CD14-positive monocyte (primary cell): Measurements from ENCODE around the gene ZNF691. TPM values are rescaled to one million over a fixed set of nuclear protein-coding genes. Genes with fewer than 3 reads are reported as not detected.

Experiments
- DNase-seq, 3 donors: peaks; one replicate each; pipeline ENCODE4 v3.0.0-alpha.2; 2011 to 2022
- H2AFZ ChIP-seq: 2 replicates; pipeline ENCODE4 v1.6.0; 2012; ENCODE audit warnings: mild to moderate bottlenecking, low read depth, low read length, inconsistent platforms; ENCODE audit not compliant: insufficient read depth, poor library complexity, severe bottlenecking
- H3K27ac ChIP-seq, 2 donors: 1 replicate in 1 of 2; 2 replicates in 1 of 2; pipeline ENCODE4 v1.5.1; 2012 to 2013; ENCODE audit warnings: low read length in 2 of 2, control low read depth in 1 of 2, inconsistent platforms in 1 of 2, low read depth in 1 of 2, mild to moderate bottlenecking in 1 of 2
- H3K27me3 ChIP-seq, 2 donors: one replicate each; pipeline versions ENCODE4 v1.6.0 to v1.6.1; 2011 to 2013; ENCODE audit warnings: low read length in 2 of 2; ENCODE audit not compliant: control insufficient read depth in 2 of 2, insufficient read depth in 2 of 2
- H3K36me3 ChIP-seq, 2 donors: replicated peaks in 1 of 2; 1 replicate in 1 of 2; 2 replicates in 1 of 2; pipeline versions ENCODE4 v1.5.1 to v1.6.1; 2012 to 2013; ENCODE audit warnings: low read length in 2 of 2, control low read depth in 1 of 2, inconsistent platforms in 1 of 2, mild to moderate bottlenecking in 1 of 2; ENCODE audit not compliant: insufficient read depth in 2 of 2, control insufficient read depth in 1 of 2
- H3K4me1 ChIP-seq, 2 donors: 1 replicate in 1 of 2; 2 replicates in 1 of 2; pipeline versions ENCODE4 v1.5.1 to v1.6.1; 2012 to 2013; ENCODE audit warnings: low read length in 2 of 2, control low read depth in 1 of 2, inconsistent platforms in 1 of 2, mild to moderate bottlenecking in 1 of 2, moderate library complexity in 1 of 2; ENCODE audit not compliant: insufficient read depth in 2 of 2, control insufficient read depth in 1 of 2
- H3K4me2 ChIP-seq: replicated peaks from 2 replicates; pipeline ENCODE3; 2012; ENCODE audit warnings: low read length, moderate library complexity, mild to moderate bottlenecking; ENCODE audit not compliant: poor library complexity, severe bottlenecking; ENCODE audit errors: extremely low read depth
- H3K4me3 ChIP-seq, 3 experiments: fragments of 200-600 bp in 1 of 3; sonication (generic) in 1 of 3; replicated peaks in 1 of 3; 1 replicate in 2 of 3; 2 replicates in 1 of 3; pipeline ENCODE4 v1.5.1; 2011 to 2013; ENCODE audit warnings: low read length in 3 of 3, mild to moderate bottlenecking in 3 of 3, control low read depth in 2 of 3, low read depth in 2 of 3, inconsistent platforms in 1 of 3, moderate library complexity in 1 of 3
- H3K79me2 ChIP-seq: 2 replicates; pipeline ENCODE4 v1.6.0; 2012; ENCODE audit warnings: mild to moderate bottlenecking, control low read depth, inconsistent platforms, low read length, moderate library complexity; ENCODE audit not compliant: insufficient read depth
- H3K9ac ChIP-seq: 2 replicates; pipeline ENCODE4 v1.6.0; 2017; ENCODE audit warnings: low read length, mild to moderate bottlenecking; ENCODE audit not compliant: insufficient read depth, poor library complexity, severe bottlenecking
- H3K9me3 ChIP-seq, 2 donors: replicated peaks in 1 of 2; 1 replicate in 1 of 2; 2 replicates in 1 of 2; pipeline versions ENCODE4 v1.5.1 to v1.6.1; 2012 to 2013; ENCODE audit warnings: low read length in 2 of 2, control low read depth in 1 of 2; ENCODE audit not compliant: control insufficient read depth in 1 of 2, insufficient read depth in 1 of 2
- H4K20me1 ChIP-seq: 2 replicates; pipeline ENCODE4 v1.6.0; 2012; ENCODE audit warnings: mild to moderate bottlenecking, low read length, control low read depth, moderate library complexity; ENCODE audit not compliant: insufficient read depth
- H3K27ac Mint-ChIP-seq, 7 donors: one replicate each; pipeline ENCODE4 v1.8.0; 2020; ENCODE audit warnings: mild to moderate bottlenecking in 7 of 7, mixed read lengths in 7 of 7, moderate library complexity in 6 of 7, inconsistent platforms in 2 of 7
- H3K27me3 Mint-ChIP-seq, 3 donors: one replicate each; pipeline ENCODE4 v1.8.0; 2021 to 2022; ENCODE audit warnings: low read depth in 3 of 3, mild to moderate bottlenecking in 3 of 3, mixed read lengths in 3 of 3, moderate library complexity in 3 of 3, inconsistent platforms in 1 of 3
- H3K36me3 Mint-ChIP-seq, 2 donors: one replicate each; pipeline ENCODE4 v1.8.0; 2020; ENCODE audit warnings: mixed read lengths in 2 of 2, inconsistent platforms in 1 of 2, mild to moderate bottlenecking in 1 of 2
- H3K4me1 Mint-ChIP-seq: one replicate; pipeline ENCODE4 v1.8.0; 2020; ENCODE audit warnings: mild to moderate bottlenecking, mixed read lengths
- H3K4me3 Mint-ChIP-seq, 2 donors: one replicate each; pipeline ENCODE4 v1.8.0; 2020; ENCODE audit warnings: mild to moderate bottlenecking in 2 of 2, mixed read lengths in 2 of 2, moderate library complexity in 1 of 2
- H3K9me3 Mint-ChIP-seq, 7 donors: one replicate each; pipeline ENCODE4 v1.8.0; 2020 to 2022; ENCODE audit warnings: mixed read lengths in 7 of 7, mild to moderate bottlenecking in 6 of 7, moderate library complexity in 6 of 7, inconsistent platforms in 2 of 7
- CTCF ChIP-seq: fragments of 200-600 bp; IDR thresholded peaks from one replicate; pipeline ENCODE4 v1.8.0; 2022; ENCODE audit warnings: antibody characterized with exemption, mild to moderate bottlenecking
- WGBS: methylation state at CpG from one replicate; pipeline ENCODE4 v1.1.5; 2013; ENCODE audit warnings: missing lambda C conversion rate; ENCODE audit not compliant: insufficient coverage; 5-methylcytosine and 5-hydroxymethylcytosine counted together
- intact Hi-C, 2 donors: fragments of 100-400 bp; cut with micrococcal nuclease; formaldehyde crosslinking; loops; one replicate each; pipeline versions ENCODE4 v1.15.0 to v1.15.1; 2023
- polyA plus RNA-seq, 3 donors: library from polyadenylated mRNA; depleted of rRNA in 1 of 3; unstranded in 2 of 3; stranded (reverse) in 1 of 3; fragments of 300-500 nt in 2 of 3; fragments of >200 nt in 1 of 3; fragmentation: Illumina TruSeq in 2 of 3; gene quantifications; 1 replicate in 2 of 3; 2 replicates in 1 of 3; pipeline ENCODE4 v1.2.3, GENCODE V29; 2012 to 2021

Gene ZNF691
- polyA plus RNA-seq, 3 donors: 1.3 to 6.7 (median 1.8) TPM

GRCh38 chr1:42820813-42821212 is 25.6 kb upstream of the ZNF691 start:
- Histone ChIP-seq H4K20me1 (peaks cover 41% of the 10 kb centered on the region), H2AFZ (no peak overlapping the region), H3K9me3 (no peaks in the 10 kb centered on the region), H3K36me3 (peaks cover 0 to 6% of the 10 kb centered on the region in 2 donors), H3K4me3 (no peak overlapping the region), H3K27me3 (no peaks in the 10 kb centered on the region), H3K9ac (no peak overlapping the region), H3K4me1 (peaks cover 21 to 34% of the 10 kb centered on the region in 2 donors), H3K27ac (no peak overlapping the region), H3K4me2 (no peak overlapping the region), H3K79me2 (peaks cover 46% of the 10 kb centered on the region)
- Mint-ChIP-seq H3K4me3 (no peak overlapping the region), H3K9me3 (no peaks in the 10 kb centered on the region), H3K4me1 (peaks cover 47% of the 10 kb centered on the region), H3K36me3 (peaks cover 21 to 32% of the 10 kb centered on the region in 2 donors), H3K27me3 (peaks cover 0 to 2% (median 0%) of the 10 kb centered on the region in 3 donors), H3K27ac (peak overlapping the region in 3 of 7 donors; percentile 14 to 33 (median 24))
- no peak for TF ChIP-seq CTCF
- no peak for DNase-seq
- intact Hi-C loops: no loop called here
- WGBS: no CpG with 5 or more reads among the region's 1 CpG

GRCh38 chr1:42821690-42822089 is 24.7 kb upstream of the ZNF691 start:
- DNase-seq: no peak
- Histone ChIP-seq H3K27ac (no peak overlapping the region), H2AFZ (no peak overlapping the region), H3K9ac (no peak overlapping the region), H3K36me3 (peaks cover 0 to 12% of the 10 kb centered on the region in 2 donors), H3K4me2 (no peak overlapping the region), H3K27me3 (no peaks in the 10 kb centered on the region), H3K9me3 (no peaks in the 10 kb centered on the region), H3K4me3 (no peak overlapping the region), H3K79me2 (peaks cover 39% of the 10 kb centered on the region), H3K4me1 (peaks cover 12 to 25% of the 10 kb centered on the region in 2 donors), H4K20me1 (peaks cover 34% of the 10 kb centered on the region)
- WGBS: no CpG with 5 or more reads among the region's 2 CpGs
- H3K36me3 Mint-ChIP-seq: peaks cover 25 to 35% of the 10 kb centered on the region in 2 donors
- peaks cover 38% of the 10 kb centered on the region for H3K4me1 Mint-ChIP-seq
- TF ChIP-seq CTCF: no peak
- H3K27me3 Mint-ChIP-seq: no peaks in the 10 kb centered on the region
- H3K27ac Mint-ChIP-seq: no peak overlapping the region
- intact Hi-C loops: no loop called here
- H3K4me3 Mint-ChIP-seq: no peak overlapping the region
- no peaks in the 10 kb centered on the region for H3K9me3 Mint-ChIP-seq
